GM12874 (cell line): ENCODE measurements around the gene FHOD3.

Experiments used
- CTCF ChIP-seq: IDR thresholded peaks from 2 replicates; pipeline ENCODE4 v1.5.1; 2011; ENCODE audit warnings: low read depth, mild to moderate bottlenecking, control low read depth, low read length, moderate library complexity; ENCODE audit not compliant: insufficient read depth

FHOD3 gene

GRCh38 chr18:36322734-36323133, 25.2 kb downstream of the FHOD3 start:
- no peak for TF ChIP-seq CTCF

GRCh38 chr18:36323421-36323820, 25.9 kb downstream of the FHOD3 start:
- no peak for TF ChIP-seq CTCF

GRCh38 chr18:36325846-36326245, 28.3 kb downstream of the FHOD3 start:
- no peak for TF ChIP-seq CTCF

GRCh38 chr18:36326771-36327170, 29.3 kb downstream of the FHOD3 start:
- TF ChIP-seq CTCF, result no peak

GRCh38 chr18:36327352-36328316, 30.1 kb downstream of the FHOD3 start:
- no peak for TF ChIP-seq CTCF

GRCh38 chr18:36328385-36328858, 30.9 kb downstream of the FHOD3 start:
- TF ChIP-seq CTCF, result no peak

- no peak for TF ChIP-seq CTCF
These were observed 31.4 kb downstream of the FHOD3 start for GRCh38 chr18:36328916-36329315.
